ENCODE measurements around the gene RAMP3.

RAMP3 gene

DNA sequence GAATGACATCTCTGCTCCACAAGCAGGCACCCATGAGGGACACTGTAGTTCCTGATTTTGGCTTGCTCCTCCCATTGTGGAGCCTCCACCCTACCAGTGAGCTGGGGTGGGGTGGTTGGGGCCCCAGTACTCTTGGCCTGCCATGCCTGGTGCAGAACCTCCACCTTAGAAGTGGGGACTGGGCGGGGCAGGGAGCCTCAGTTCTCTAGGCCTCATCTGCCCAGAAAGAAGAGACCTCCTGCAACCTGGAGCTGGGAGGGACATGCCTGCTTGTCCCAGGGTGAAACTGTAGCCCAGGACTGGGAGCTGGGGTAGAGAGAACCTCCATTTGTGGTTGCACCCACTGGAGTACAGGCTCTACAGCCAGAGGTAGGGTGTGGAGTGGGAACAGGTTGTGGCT is 14.4 kb downstream of the RAMP3 start:
- H3K4me2 ChIP-seq = no peak overlapping the region
- H2AFZ ChIP-seq (ENCODE audit: low read depth) = no peak overlapping the region
- TF ChIP-seq, protein P1, sequence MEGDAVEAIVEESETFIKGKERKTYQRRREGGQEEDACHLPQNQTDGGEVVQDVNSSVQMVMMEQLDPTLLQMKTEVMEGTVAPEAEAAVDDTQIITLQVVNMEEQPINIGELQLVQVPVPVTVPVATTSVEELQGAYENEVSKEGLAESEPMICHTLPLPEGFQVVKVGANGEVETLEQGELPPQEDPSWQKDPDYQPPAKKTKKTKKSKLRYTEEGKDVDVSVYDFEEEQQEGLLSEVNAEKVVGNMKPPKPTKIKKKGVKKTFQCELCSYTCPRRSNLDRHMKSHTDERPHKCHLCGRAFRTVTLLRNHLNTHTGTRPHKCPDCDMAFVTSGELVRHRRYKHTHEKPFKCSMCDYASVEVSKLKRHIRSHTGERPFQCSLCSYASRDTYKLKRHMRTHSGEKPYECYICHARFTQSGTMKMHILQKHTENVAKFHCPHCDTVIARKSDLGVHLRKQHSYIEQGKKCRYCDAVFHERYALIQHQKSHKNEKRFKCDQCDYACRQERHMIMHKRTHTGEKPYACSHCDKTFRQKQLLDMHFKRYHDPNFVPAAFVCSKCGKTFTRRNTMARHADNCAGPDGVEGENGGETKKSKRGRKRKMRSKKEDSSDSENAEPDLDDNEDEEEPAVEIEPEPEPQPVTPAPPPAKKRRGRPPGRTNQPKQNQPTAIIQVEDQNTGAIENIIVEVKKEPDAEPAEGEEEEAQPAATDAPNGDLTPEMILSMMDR (conservative IDR thresholded peaks at IDR 0.05; ENCODE audit: low read depth, low read length) = no peak

DNA sequence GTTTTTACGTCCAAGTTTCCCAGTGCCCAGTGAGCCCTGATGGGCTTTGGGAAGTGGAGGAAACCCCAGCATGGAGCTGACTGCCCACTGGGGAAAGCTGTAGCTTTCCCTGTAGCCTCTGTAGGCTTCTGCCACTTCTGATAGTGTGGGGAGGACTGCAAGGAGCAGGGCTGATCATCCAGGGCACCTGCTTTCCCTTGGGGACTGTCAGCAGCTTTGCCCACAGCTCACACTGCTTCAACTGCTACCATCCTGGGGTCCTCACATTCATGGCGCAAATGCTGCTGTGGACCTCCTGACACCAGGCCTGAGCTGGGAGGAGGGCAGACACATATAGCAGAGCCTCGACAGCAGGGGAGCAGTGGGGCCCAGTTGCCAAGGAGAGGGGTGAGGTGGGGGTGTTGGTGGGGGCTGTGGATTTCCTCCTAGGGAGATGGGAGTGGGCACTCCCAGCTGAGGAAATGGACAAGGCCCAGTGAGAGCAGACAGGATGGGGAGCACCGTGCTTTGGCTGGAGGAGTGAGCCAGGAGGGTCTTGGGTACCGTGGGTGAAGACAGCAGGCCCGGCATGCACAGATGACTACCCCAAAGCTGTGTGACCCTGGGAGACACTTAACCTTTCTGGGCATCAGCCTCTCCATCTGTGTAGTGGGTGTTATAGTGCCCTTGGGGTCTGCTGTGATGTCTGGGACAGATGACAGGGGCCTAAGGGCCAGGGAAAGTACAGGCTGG is 16.2 kb downstream of the RAMP3 start:
- no peaks in the 10 kb centered on the region for H3K27me3 ChIP-seq (ENCODE audit: insufficient read depth, low read depth)
- H3K27ac ChIP-seq = no peak overlapping the region
- TF ChIP-seq, protein P1 (conservative IDR thresholded peaks at IDR 0.05; ENCODE audit: low read depth, low read length) = no peak
- H3K4me2 ChIP-seq = no peak overlapping the region
- H3K79me2 ChIP-seq (ENCODE audit: insufficient read depth, low read depth) = no peaks in the 10 kb centered on the region
- no peak overlapping the region for H3K4me3 ChIP-seq (IDR thresholded peaks at IDR 0.05; ENCODE audit: insufficient read depth, low read depth, low read length)
- H3K36me3 ChIP-seq (ENCODE audit: insufficient read depth) = no peaks in the 10 kb centered on the region
- no peak overlapping the region for H3K9ac ChIP-seq
- H4K20me1 ChIP-seq (ENCODE audit: insufficient read depth) = no peaks in the 10 kb centered on the region
- H2AFZ ChIP-seq (ENCODE audit: low read depth) = no peak overlapping the region
- no peaks in the 10 kb centered on the region for H3K4me1 ChIP-seq (ENCODE audit: low read depth, poor library complexity, severe bottlenecking)

More for the DNA sequence above, 14.4 kb downstream of the RAMP3 start:
- Histone ChIP-seq H3K27ac (no peak overlapping the region), H4K20me1 (ENCODE audit: insufficient read depth) (no peaks in the 10 kb centered on the region), H3K9ac (no peak overlapping the region), H3K36me3 (ENCODE audit: insufficient read depth) (no peaks in the 10 kb centered on the region), H3K79me2 (ENCODE audit: insufficient read depth, low read depth) (no peaks in the 10 kb centered on the region), H3K4me1 (ENCODE audit: low read depth, poor library complexity, severe bottlenecking) (no peaks in the 10 kb centered on the region), H3K27me3 (ENCODE audit: insufficient read depth, low read depth) (no peaks in the 10 kb centered on the region), H3K4me3 (IDR thresholded peaks at IDR 0.05; ENCODE audit: insufficient read depth, low read depth, low read length) (no peak overlapping the region)

DNA sequence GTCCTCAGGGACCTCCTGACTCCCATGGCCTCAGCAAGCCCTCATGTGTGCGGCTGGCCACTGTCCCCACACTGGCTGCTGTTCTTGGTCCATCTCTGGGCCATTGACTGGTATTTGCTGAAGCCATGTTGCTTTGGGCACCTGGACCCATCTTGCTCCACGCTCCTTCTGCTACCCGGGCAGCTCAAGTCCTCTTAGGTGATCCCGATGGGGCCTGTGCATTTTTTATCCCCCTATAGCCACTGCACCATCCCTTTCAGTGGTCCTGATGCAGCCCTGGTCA is 16.7 kb downstream of the RAMP3 start:
- no peak overlapping the region for H3K4me2 ChIP-seq
- no peaks in the 10 kb centered on the region for H4K20me1 ChIP-seq (ENCODE audit: insufficient read depth)
- no peak overlapping the region for H3K9ac ChIP-seq
- no peaks in the 10 kb centered on the region for H3K36me3 ChIP-seq (ENCODE audit: insufficient read depth)
- no peak overlapping the region for H3K4me3 ChIP-seq (IDR thresholded peaks at IDR 0.05; ENCODE audit: insufficient read depth, low read depth, low read length)
- no peaks in the 10 kb centered on the region for H3K4me1 ChIP-seq (ENCODE audit: low read depth, poor library complexity, severe bottlenecking)
- H2AFZ ChIP-seq (ENCODE audit: low read depth) = no peak overlapping the region
- no peaks in the 10 kb centered on the region for H3K27me3 ChIP-seq (ENCODE audit: insufficient read depth, low read depth)
- no peak overlapping the region for H3K27ac ChIP-seq
- TF ChIP-seq, protein P1 (conservative IDR thresholded peaks at IDR 0.05; ENCODE audit: low read depth, low read length) = no peak
- no peaks in the 10 kb centered on the region for H3K79me2 ChIP-seq (ENCODE audit: insufficient read depth, low read depth)

DNA sequence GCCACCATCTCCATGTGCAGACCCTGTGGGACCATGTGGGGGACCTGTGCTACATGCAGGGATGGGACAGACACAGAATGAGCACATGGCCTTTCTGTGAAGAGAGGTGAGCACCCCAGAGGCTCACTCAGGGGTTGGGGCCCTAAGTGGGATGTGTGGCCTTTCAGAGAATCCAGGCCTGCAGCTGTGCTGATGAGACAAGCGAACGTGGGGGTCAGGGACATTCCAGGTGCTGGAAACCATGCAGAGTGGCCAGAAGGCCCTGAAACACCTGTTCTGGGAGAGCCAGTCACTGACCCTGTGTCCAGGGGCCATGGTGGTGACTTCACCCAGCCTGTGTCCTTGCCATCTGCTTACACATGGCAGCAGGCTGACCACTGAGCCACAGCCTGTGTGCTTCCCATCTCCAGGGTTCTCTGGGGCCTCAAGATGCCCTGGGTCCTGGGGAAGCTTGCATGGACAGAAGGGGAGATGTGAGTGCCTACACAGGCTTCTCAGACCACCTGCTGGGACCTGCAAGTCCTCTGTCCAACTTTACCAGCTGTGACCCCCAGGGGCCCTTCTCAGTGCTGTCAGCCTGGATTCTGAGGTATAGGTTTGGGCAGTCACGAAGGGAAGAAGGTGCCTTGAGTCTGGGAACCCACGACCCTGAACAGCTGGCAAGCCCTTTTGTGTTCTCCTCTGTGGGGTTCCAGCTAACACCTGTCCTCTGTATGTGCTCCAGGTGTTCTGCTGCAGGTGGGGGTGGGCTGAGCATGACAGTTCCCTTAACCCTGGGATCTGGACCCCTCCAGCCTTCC is 17.6 kb downstream of the RAMP3 start:
- H3K36me3 ChIP-seq (ENCODE audit: insufficient read depth) = no peaks in the 10 kb centered on the region
- no peaks in the 10 kb centered on the region for H4K20me1 ChIP-seq (ENCODE audit: insufficient read depth)
- TF ChIP-seq, protein P1 (conservative IDR thresholded peaks at IDR 0.05; ENCODE audit: low read depth, low read length) = no peak

More for the DNA sequence above, 17.6 kb downstream of the RAMP3 start:
- H3K79me2 ChIP-seq (ENCODE audit: insufficient read depth, low read depth) = no peaks in the 10 kb centered on the region
- no peak overlapping the region for H3K4me2 ChIP-seq
- H3K4me1 ChIP-seq (ENCODE audit: low read depth, poor library complexity, severe bottlenecking) = no peaks in the 10 kb centered on the region
- no peak overlapping the region for H2AFZ ChIP-seq (ENCODE audit: low read depth)
- H3K27me3 ChIP-seq (ENCODE audit: insufficient read depth, low read depth) = 0 out of 2 replicates have a peak, but pooled peaks cover 2% of the 10 kb centered on the region
- no peak overlapping the region for H3K4me3 ChIP-seq (IDR thresholded peaks at IDR 0.05; ENCODE audit: insufficient read depth, low read depth, low read length)
- no peak overlapping the region for H3K9ac ChIP-seq
- H3K27ac ChIP-seq = no peak overlapping the region
